GM19023 (cell line): ENCODE data around the gene WDR19.
A peak's percentile ranks its signal among the peaks of the same experiment; 100 is the strongest.
"Not testable (repeated sequence)": the region's sequence is repeated elsewhere in the genome, so short reads cannot be mapped to it uniquely, and the experiment has no call there.

Source experiments
- ATAC-seq: cut with Tn5 transposase; IDR thresholded peaks from one replicate; pipeline ENCODE4 v1.9.1; 2021; ENCODE audit warnings: mild to moderate bottlenecking, moderate library complexity; ENCODE audit not compliant: unreplicated experiment

WDR19 gene

GRCh38 chr4:39181905-39182638 is at the start of gene WDR19:
Gene WDR19 (plus strand): TSS chr4:39182529. CDS start chr4:39182558, 29 bp downstream.
- peak; percentile 99 for ATAC-seq

GRCh38 chr4:39133623-39134022 is 48.7 kb upstream of the WDR19 start:
- ATAC-seq, result no peak

GRCh38 chr4:39134683-39135306 is 47.5 kb upstream of the WDR19 start:
- no peak for ATAC-seq

GRCh38 chr4:39138227-39138626 is 44.1 kb upstream of the WDR19 start:
- ATAC-seq, result not testable (repeated sequence)

GRCh38 chr4:39146211-39146610 is 36.1 kb upstream of the WDR19 start:
- no peak for ATAC-seq

GRCh38 chr4:39154009-39154408 is 28.3 kb upstream of the WDR19 start:
- no peak for ATAC-seq

- ATAC-seq, result no peak
Observed at GRCh38 chr4:39157520-39157919, 24.8 kb upstream of the WDR19 start.

GRCh38 chr4:39166177-39166576 is 16.2 kb upstream of the WDR19 start:
- ATAC-seq, result no peak

- no peak for ATAC-seq
Observed at GRCh38 chr4:39166669-39167068, 15.7 kb upstream of the WDR19 start.

GRCh38 chr4:39169426-39169825 is 12.9 kb upstream of the WDR19 start:
- ATAC-seq, result no peak

- ATAC-seq, result no peak
Observed at GRCh38 chr4:39170301-39170700, 12.0 kb upstream of the WDR19 start.

- ATAC-seq, result no peak
Observed at GRCh38 chr4:39178706-39179105, 3.6 kb upstream of the WDR19 start.

GRCh38 chr4:39179681-39180080 is 2.6 kb upstream of the WDR19 start:
- no peak for ATAC-seq

- not testable (repeated sequence) for ATAC-seq
Observed at GRCh38 chr4:39180629-39181028, 1.7 kb upstream of the WDR19 start.

GRCh38 chr4:39181520-39181904 is 817 bp upstream of the WDR19 start:
- ATAC-seq, result no peak

GRCh38 chr4:39201963-39202362 is 19.6 kb downstream of the WDR19 start:
- no peak for ATAC-seq

- ATAC-seq, result no peak
Observed at GRCh38 chr4:39204543-39204942, 22.2 kb downstream of the WDR19 start.

GRCh38 chr4:39205000-39205399 is 22.7 kb downstream of the WDR19 start:
- ATAC-seq, result no peak

GRCh38 chr4:39205476-39205875 is 23.1 kb downstream of the WDR19 start:
- no peak for ATAC-seq

GRCh38 chr4:39227906-39228305 is 45.6 kb downstream of the WDR19 start:
- no peak for ATAC-seq

- no peak for ATAC-seq
Observed at GRCh38 chr4:39228377-39228776, 46.0 kb downstream of the WDR19 start.

GRCh38 chr4:39230462-39230861 is 48.1 kb downstream of the WDR19 start:
- no peak for ATAC-seq

GRCh38 chr4:39231660-39232059 is 49.3 kb downstream of the WDR19 start:
- ATAC-seq, result no peak
